Measurements from ENCODE around the gene AKAP8L. TPM values are rescaled to one million over a fixed set of nuclear protein-coding genes. Genes with fewer than 3 reads are reported as not detected.

AKAP8L gene
- total and polyA plus RNA-seq, 4 donors, result 50.2 to 151 (median 118) TPM

DNA sequence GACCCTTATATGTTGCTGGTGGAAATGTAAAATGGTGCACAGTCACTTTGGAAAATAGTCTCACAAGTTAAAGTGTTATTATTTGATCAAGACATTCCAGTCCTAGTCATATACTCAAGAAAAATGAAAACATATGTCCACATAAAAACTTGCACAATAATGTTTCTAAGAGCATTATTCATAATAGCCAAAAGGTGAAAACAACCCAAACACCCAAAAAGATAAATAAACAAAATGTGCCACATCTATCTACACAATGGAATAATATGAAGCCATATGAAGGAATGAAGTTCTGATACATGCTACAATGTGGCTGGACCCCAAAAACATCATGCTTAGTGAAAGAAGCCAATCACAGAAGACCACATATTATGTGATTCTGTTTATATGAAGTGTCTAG, 24.8 kb downstream of the AKAP8L start:
- DNase-seq (ENCODE audit: low read depth in 4 of 6, low spot score in 6 of 6), result no peak
- H3K36me3 ChIP-seq (ENCODE audit: control insufficient read depth, insufficient read depth, low read length), result peaks cover 68% of the 10 kb centered on the region
- no peaks in the 10 kb centered on the region for H3K9me3 ChIP-seq (ENCODE audit: control insufficient read depth, insufficient read depth, low read length)
- H3K4me1 ChIP-seq (ENCODE audit: control insufficient read depth, insufficient read depth, low read length), result no peaks in the 10 kb centered on the region
- H3K27ac ChIP-seq (ENCODE audit: low read depth, low read length), result no peak overlapping the region
- no peak overlapping the region for H3K4me3 ChIP-seq (ENCODE audit: low read depth, low read length)
- H3K27me3 ChIP-seq (ENCODE audit: control insufficient read depth, insufficient read depth, low read length), result no peaks in the 10 kb centered on the region

DNA sequence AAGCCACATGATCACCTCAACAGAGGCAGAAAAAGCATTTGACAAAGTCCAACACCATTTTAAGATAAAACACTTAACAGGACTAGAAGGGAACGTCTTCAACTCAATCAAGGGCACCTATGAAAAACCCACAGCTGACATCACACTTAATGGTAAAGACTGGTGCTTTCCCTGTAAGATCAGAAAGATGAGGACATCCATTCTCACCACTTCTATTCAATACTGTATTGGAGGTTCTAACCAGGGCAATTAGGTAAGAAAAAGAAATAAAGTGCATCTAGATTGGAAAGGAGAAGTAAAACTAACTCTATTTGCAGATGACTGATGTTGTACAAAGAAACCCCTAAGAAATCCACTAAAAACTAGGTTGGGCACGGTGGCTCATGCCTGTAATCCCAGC, 28.0 kb downstream of the AKAP8L start:
- DNase-seq (ENCODE audit: low read depth in 4 of 6, low spot score in 6 of 6), result no peak
- no peaks in the 10 kb centered on the region for H3K27me3 ChIP-seq (ENCODE audit: control insufficient read depth, insufficient read depth, low read length)
- H3K4me3 ChIP-seq (ENCODE audit: low read depth, low read length), result no peak overlapping the region
- H3K4me1 ChIP-seq (ENCODE audit: control insufficient read depth, insufficient read depth, low read length), result no peaks in the 10 kb centered on the region
- H3K9me3 ChIP-seq (ENCODE audit: control insufficient read depth, insufficient read depth, low read length), result no peaks in the 10 kb centered on the region
- no CpG with 5 or more reads among the region's 2 CpGs for WGBS (ENCODE audit: insufficient coverage)
- no peak overlapping the region for H3K27ac ChIP-seq (ENCODE audit: low read depth, low read length)
- peaks cover 53% of the 10 kb centered on the region for H3K36me3 ChIP-seq (ENCODE audit: control insufficient read depth, insufficient read depth, low read length)

- Histone ChIP-seq H3K4me1 (ENCODE audit: control insufficient read depth, insufficient read depth, low read length) (peaks cover 21% of the 10 kb centered on the region), H3K36me3 (ENCODE audit: control insufficient read depth, insufficient read depth, low read length) (peaks cover 18% of the 10 kb centered on the region), H3K27ac (ENCODE audit: low read depth, low read length) (no peak overlapping the region), H3K4me3 (ENCODE audit: low read depth, low read length) (no peak overlapping the region), H3K9me3 (ENCODE audit: control insufficient read depth, insufficient read depth, low read length) (no peaks in the 10 kb centered on the region), H3K27me3 (ENCODE audit: control insufficient read depth, insufficient read depth, low read length) (no peaks in the 10 kb centered on the region)
- 92% methylated on average over 5 of the region's 6 CpGs for WGBS (ENCODE audit: insufficient coverage)
- no peak for DNase-seq (ENCODE audit: low read depth in 4 of 6, low spot score in 6 of 6)
Measured at GRCh38 chr19:15381864-15382263, 36.9 kb downstream of the AKAP8L start.

- 90% methylated on average over 2 of the region's 2 CpGs for WGBS (ENCODE audit: insufficient coverage)
Measured at GRCh38 chr19:15381429-15381828, 37.4 kb downstream of the AKAP8L start.

DNA sequence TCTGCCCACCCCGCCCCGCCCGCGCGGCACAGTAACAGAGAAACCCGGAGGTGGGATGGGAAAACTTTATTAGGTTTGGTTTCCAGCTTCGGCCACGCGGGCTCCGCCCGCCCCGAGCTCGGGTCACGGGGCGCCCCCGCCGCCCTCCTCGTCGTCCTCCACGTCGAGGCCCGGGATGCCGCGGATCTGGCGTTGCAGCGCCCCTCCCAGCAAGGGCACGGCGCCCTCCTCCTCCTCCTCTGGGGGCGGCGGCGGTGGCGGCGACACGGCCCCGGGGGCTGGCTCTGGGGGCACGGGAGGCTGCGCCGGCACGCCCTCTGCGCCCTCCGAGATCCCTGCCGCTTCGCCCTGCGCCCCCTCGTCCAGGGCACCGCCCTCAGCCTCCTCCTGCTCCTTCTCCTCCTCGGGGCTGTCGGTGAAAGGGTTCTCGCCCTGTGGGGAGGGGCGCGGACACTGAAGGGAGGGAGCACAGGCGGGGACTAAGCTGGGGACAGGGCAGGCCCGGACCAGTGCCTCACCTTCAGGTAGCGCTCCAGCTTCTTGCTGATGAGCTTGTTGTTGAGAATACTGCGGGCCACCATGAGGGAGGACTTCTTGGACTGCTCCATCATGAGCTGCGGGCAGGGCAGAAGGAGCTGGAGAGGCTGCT, 38.7 kb downstream of the AKAP8L start:
- 1% methylated on average over 48 of the region's 56 CpGs for WGBS (ENCODE audit: insufficient coverage)
- DNase-seq (ENCODE audit: low read depth in 4 of 6, low spot score in 6 of 6), result peak in 2 of 6 donors; percentile 25 to 61
- H3K27me3 ChIP-seq (ENCODE audit: control insufficient read depth, insufficient read depth, low read length), result no peaks in the 10 kb centered on the region
- H3K27ac ChIP-seq (ENCODE audit: low read depth, low read length), result peak overlapping the region; percentile 4
- H3K9me3 ChIP-seq (ENCODE audit: control insufficient read depth, insufficient read depth, low read length), result no peaks in the 10 kb centered on the region
- peak overlapping the region; percentile 36 for H3K4me3 ChIP-seq (ENCODE audit: low read depth, low read length)
- H3K4me1 ChIP-seq (ENCODE audit: control insufficient read depth, insufficient read depth, low read length), result peaks cover 25% of the 10 kb centered on the region
- peaks cover 10% of the 10 kb centered on the region for H3K36me3 ChIP-seq (ENCODE audit: control insufficient read depth, insufficient read depth, low read length)

More at GRCh38 chr19:15381429-15381828, 37.4 kb downstream of the AKAP8L start:
- Histone ChIP-seq H3K27ac (ENCODE audit: low read depth, low read length) (no peak overlapping the region), H3K9me3 (ENCODE audit: control insufficient read depth, insufficient read depth, low read length) (no peaks in the 10 kb centered on the region), H3K27me3 (ENCODE audit: control insufficient read depth, insufficient read depth, low read length) (no peaks in the 10 kb centered on the region), H3K36me3 (ENCODE audit: control insufficient read depth, insufficient read depth, low read length) (peaks cover 18% of the 10 kb centered on the region), H3K4me1 (ENCODE audit: control insufficient read depth, insufficient read depth, low read length) (peaks cover 24% of the 10 kb centered on the region), H3K4me3 (ENCODE audit: low read depth, low read length) (no peak overlapping the region)
- no peak for DNase-seq (ENCODE audit: low read depth in 4 of 6, low spot score in 6 of 6)

DNA sequence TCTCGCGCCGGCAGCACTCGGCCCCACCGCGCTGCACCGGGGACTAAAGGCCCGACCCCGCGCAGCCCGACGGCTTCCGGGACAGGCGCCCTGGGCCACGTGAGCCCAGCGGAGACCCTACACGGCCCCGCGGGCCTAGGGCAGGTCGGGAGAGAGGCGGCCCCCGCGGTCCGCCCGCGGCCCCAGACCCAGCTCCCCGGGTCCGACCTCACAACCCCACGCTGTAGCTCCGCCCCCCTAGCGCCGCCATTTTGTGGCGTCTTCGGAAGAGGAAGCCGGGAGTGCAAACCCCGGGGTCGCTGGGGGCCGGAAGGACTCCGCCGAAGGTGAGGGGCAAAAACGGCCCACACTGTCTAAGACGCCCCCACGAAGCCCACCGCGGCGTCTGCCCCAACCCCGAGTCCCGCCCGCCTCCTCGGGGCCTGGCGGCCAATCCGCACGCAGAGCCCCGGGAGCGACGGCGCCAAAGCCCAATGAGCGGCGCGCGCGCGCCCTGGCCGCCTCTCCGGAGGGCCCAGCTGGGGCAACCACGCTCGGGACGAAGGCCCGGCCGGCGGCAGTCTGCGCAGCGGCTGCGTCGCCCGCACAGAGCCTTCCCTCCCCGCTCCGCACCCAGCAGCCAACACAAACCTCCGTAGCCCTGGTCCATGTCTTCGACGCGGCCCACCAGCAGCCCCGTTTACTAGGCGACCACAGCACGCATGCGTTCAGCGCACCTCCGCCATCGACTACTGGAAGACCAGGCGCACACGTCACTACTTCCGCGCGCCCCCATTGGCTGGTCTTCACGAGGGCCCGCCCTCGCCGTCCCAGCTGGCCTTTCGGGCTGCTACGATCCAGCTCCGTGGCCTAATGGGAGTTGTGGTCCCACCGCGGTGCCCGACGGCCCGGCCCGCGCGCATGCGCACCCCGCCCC, 39.4 kb downstream of the AKAP8L start, which contains the start of gene AKAP8:
Gene AKAP8, minus strand, starts transcription at position 705 of the 916 bp plus-strand sequence. Its CDS starts 56 bp downstream, at position 649.
- peak; percentile 93 to 99 (median 97) for DNase-seq (ENCODE audit: low read depth in 4 of 6, low spot score in 6 of 6)
- Histone ChIP-seq H3K36me3 (ENCODE audit: control insufficient read depth, insufficient read depth, low read length) (peaks cover 16% of the 10 kb centered on the region), H3K27me3 (ENCODE audit: control insufficient read depth, insufficient read depth, low read length) (no peaks in the 10 kb centered on the region), H3K4me1 (ENCODE audit: control insufficient read depth, insufficient read depth, low read length) (peaks cover 33% of the 10 kb centered on the region), H3K4me3 (ENCODE audit: low read depth, low read length) (peak within 1 kb of the TSS; percentile 85), H3K27ac (ENCODE audit: low read depth, low read length) (peak within 1 kb of the TSS; percentile 94), H3K9me3 (ENCODE audit: control insufficient read depth, insufficient read depth, low read length) (no peaks in the 10 kb centered on the region)
- WGBS (ENCODE audit: insufficient coverage), result under 1% methylated on average over 109 of the region's 111 CpGs

DNA sequence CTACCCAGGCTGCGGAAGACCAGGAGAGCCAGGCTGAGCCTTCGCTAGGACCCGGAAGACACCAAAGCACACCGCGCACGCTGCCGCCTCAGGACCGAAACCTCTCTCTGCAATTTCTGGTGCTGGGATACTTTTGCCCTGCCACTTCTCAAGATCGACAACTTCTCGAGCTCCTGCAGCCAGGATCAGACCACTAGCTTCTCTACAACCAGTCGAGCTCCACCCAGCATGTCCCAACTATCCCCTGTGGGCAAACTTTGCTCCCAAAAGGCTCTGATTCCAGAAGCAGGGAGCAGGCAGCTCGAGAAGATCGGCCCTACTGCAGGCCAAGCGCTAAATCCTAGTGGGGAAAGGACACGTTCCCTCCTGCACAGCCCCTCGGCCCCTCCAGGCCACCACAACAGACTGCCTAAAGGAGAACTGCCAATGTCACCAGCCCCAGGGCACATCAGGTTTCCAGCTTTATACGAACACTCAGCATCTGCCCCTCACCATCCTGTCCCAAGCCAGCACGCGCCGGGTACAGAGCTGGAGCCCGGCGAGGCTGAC, 40.2 kb downstream of the AKAP8L start:
- no peaks in the 10 kb centered on the region for H3K27me3 ChIP-seq (ENCODE audit: control insufficient read depth, insufficient read depth, low read length)
- peak in 3 of 6 donors; percentile 24 to 69 (median 49) for DNase-seq (ENCODE audit: low read depth in 4 of 6, low spot score in 6 of 6)
- peak overlapping the region; percentile 94 for H3K27ac ChIP-seq (ENCODE audit: low read depth, low read length)
- peaks cover 40% of the 10 kb centered on the region for H3K4me1 ChIP-seq (ENCODE audit: control insufficient read depth, insufficient read depth, low read length)
- no peaks in the 10 kb centered on the region for H3K9me3 ChIP-seq (ENCODE audit: control insufficient read depth, insufficient read depth, low read length)
- 0% methylated on average over 22 of the region's 22 CpGs for WGBS (ENCODE audit: insufficient coverage)
- H3K4me3 ChIP-seq (ENCODE audit: low read depth, low read length), result peak overlapping the region; percentile 85
- peaks cover 23% of the 10 kb centered on the region for H3K36me3 ChIP-seq (ENCODE audit: control insufficient read depth, insufficient read depth, low read length)

- DNase-seq (ENCODE audit: low read depth in 4 of 6, low spot score in 6 of 6), result no peak
- H3K9me3 ChIP-seq (ENCODE audit: control insufficient read depth, insufficient read depth, low read length), result no peaks in the 10 kb centered on the region
- peaks cover 53% of the 10 kb centered on the region for H3K36me3 ChIP-seq (ENCODE audit: control insufficient read depth, insufficient read depth, low read length)
- no peak overlapping the region for H3K27ac ChIP-seq (ENCODE audit: low read depth, low read length)
- H3K27me3 ChIP-seq (ENCODE audit: control insufficient read depth, insufficient read depth, low read length), result no peaks in the 10 kb centered on the region
- WGBS (ENCODE audit: insufficient coverage), result 47% methylated on average over 22 of the region's 24 CpGs
- H3K4me3 ChIP-seq (ENCODE audit: low read depth, low read length), result no peak overlapping the region
- peaks cover 36% of the 10 kb centered on the region for H3K4me1 ChIP-seq (ENCODE audit: control insufficient read depth, insufficient read depth, low read length)
Measured at GRCh38 chr19:15374796-15375440, 43.9 kb downstream of the AKAP8L start.

DNA sequence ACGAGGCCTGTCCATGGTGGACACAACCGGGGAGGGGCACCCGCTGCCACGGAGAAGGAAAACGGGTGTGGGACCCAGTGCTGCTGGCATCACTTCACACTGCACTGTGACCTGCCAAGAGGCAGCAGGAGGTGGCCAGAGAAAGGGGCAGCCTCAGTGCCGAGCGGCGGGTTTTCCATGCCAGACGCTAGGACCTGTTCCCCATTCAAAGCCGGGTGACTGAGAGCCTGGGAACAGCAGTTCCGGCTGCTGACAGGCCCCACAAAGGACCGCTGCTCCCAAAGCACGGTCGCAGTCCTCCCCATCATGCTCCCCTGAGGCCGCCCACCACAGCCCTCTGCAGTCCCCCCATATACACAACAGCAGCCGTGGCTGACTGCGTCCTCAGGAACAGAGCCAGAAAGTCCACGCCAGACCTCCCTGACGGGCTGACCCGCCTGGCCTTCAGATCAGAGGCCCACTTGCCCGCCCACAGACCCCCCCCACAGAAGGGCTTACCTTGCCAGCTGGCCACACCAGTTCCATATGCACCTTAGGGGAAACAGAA, 44.6 kb downstream of the AKAP8L start:
- 49% methylated on average over 21 of the region's 21 CpGs for WGBS (ENCODE audit: insufficient coverage)
- no peak overlapping the region for H3K27ac ChIP-seq (ENCODE audit: low read depth, low read length)
- no peak overlapping the region for H3K4me3 ChIP-seq (ENCODE audit: low read depth, low read length)
- H3K4me1 ChIP-seq (ENCODE audit: control insufficient read depth, insufficient read depth, low read length), result peaks cover 36% of the 10 kb centered on the region
- H3K9me3 ChIP-seq (ENCODE audit: control insufficient read depth, insufficient read depth, low read length), result no peaks in the 10 kb centered on the region
- peaks cover 61% of the 10 kb centered on the region for H3K36me3 ChIP-seq (ENCODE audit: control insufficient read depth, insufficient read depth, low read length)
- no peaks in the 10 kb centered on the region for H3K27me3 ChIP-seq (ENCODE audit: control insufficient read depth, insufficient read depth, low read length)
- no peak for DNase-seq (ENCODE audit: low read depth in 4 of 6, low spot score in 6 of 6)

All from spinal cord (tissue), 10 donors.